DOHH2 (cell line): ENCODE data around the gene PTGFRN.

Experiments used
- H3F3A ChIP-seq: fragments of 200-600 bp; sonication (generic), shearing (Covaris generic); 2 replicates; pipeline ENCODE4 v1.6.0; 2016; ENCODE audit warnings: antibody characterized with exemption, mild to moderate bottlenecking; ENCODE audit not compliant: control insufficient read depth, insufficient read depth
- H3K27ac ChIP-seq: fragments of 200-600 bp; sonication (generic); 2 replicates; pipeline ENCODE4 v1.5.1; 2014; ENCODE audit warnings: low read depth, mild to moderate bottlenecking, low read length, moderate library complexity
- H3K27me3 ChIP-seq: fragments of 200-600 bp; sonication (generic); 2 replicates; pipeline ENCODE4 v1.6.1; 2014; ENCODE audit warnings: mild to moderate bottlenecking, low read length, mixed read lengths; ENCODE audit not compliant: control insufficient read depth
- H3K36me3 ChIP-seq: fragments of 200-600 bp; sonication (generic); 2 replicates; pipeline ENCODE4 v1.6.1; 2014; ENCODE audit warnings: mild to moderate bottlenecking, low read length, moderate library complexity, mixed read lengths; ENCODE audit not compliant: control insufficient read depth
- H3K4me1 ChIP-seq: fragments of 200-600 bp; sonication (generic); 2 replicates; pipeline ENCODE4 v1.6.1; 2014; ENCODE audit warnings: mild to moderate bottlenecking, low read length, mixed read lengths; ENCODE audit not compliant: control insufficient read depth
- H3K4me2 ChIP-seq: fragments of 200-600 bp; sonication (generic); 2 replicates; pipeline ENCODE4 v1.6.0; 2014; ENCODE audit warnings: mild to moderate bottlenecking, low read length, moderate library complexity
- H3K4me3 ChIP-seq: fragments of 200-600 bp; sonication (generic); 2 replicates; pipeline ENCODE4 v1.5.1; 2014; ENCODE audit warnings: mild to moderate bottlenecking, low read length, mixed read lengths
- H3K79me2 ChIP-seq: fragments of 200-600 bp; sonication (generic); 2 replicates; pipeline ENCODE4 v1.6.1; 2014; ENCODE audit warnings: mild to moderate bottlenecking, low read length, mixed read lengths; ENCODE audit not compliant: control insufficient read depth
- H3K9me2 ChIP-seq: fragments of 200-600 bp; sonication (generic); replicated peaks from 2 replicates; pipeline ENCODE4 v1.6.1; 2014; ENCODE audit warnings: mild to moderate bottlenecking, low read length, mixed read lengths; ENCODE audit not compliant: control insufficient read depth
- H3K9me3 ChIP-seq: fragments of 200-600 bp; sonication (generic); 2 replicates; pipeline ENCODE4 v1.6.1; 2014; ENCODE audit warnings: antibody characterized with exemption, low read length, mixed read lengths; ENCODE audit not compliant: control insufficient read depth, insufficient read depth
- H4K20me1 ChIP-seq: fragments of 200-600 bp; sonication (generic); 2 replicates; pipeline ENCODE4 v1.6.0; 2014; ENCODE audit warnings: low read depth, mild to moderate bottlenecking, antibody characterized with exemption, low read length, moderate library complexity; ENCODE audit not compliant: control insufficient read depth, insufficient read depth
- CTCF ChIP-seq: fragments of 200-600 bp; sonication (generic); IDR thresholded peaks from one replicate; pipeline ENCODE4 v1.5.1; 2014; ENCODE audit warnings: antibody characterized with exemption, mild to moderate bottlenecking, low read depth, low read length; ENCODE audit not compliant: poor library complexity, severe bottlenecking
- EZH2phosphoT487 ChIP-seq: fragments of 200-600 bp; sonication (generic); IDR thresholded peaks from 2 replicates; pipeline ENCODE4 v1.6.1; 2017; ENCODE audit warnings: borderline replicate concordance, mild to moderate bottlenecking, antibody characterized with exemption, low read length, moderate library complexity, mixed read lengths

PTGFRN gene

GRCh38 chr1:116949213-116949985 is 39.7 kb downstream of the PTGFRN start:
- H3K9me2 ChIP-seq = no peaks in the 10 kb centered on the region
- no peak overlapping the region for H3K4me2 ChIP-seq
- H3K4me1 ChIP-seq = no peaks in the 10 kb centered on the region
- H3K4me3 ChIP-seq = no peak overlapping the region
- H4K20me1 ChIP-seq = no peaks in the 10 kb centered on the region
- no peaks in the 10 kb centered on the region for H3K9me3 ChIP-seq
- no peaks in the 10 kb centered on the region for H3F3A ChIP-seq
- TF ChIP-seq EZH2phosphoT487 = no peak
- no peak for TF ChIP-seq CTCF
- no peaks in the 10 kb centered on the region for H3K79me2 ChIP-seq
- no peaks in the 10 kb centered on the region for H3K36me3 ChIP-seq
- H3K27me3 ChIP-seq = peaks cover 7% of the 10 kb centered on the region; the same call in 1 of the 2 replicates
- no peak overlapping the region for H3K27ac ChIP-seq

GRCh38 chr1:116950517-116951199 is 40.9 kb downstream of the PTGFRN start:
- Histone ChIP-seq H3K4me3 (no peak overlapping the region), H3K36me3 (no peaks in the 10 kb centered on the region), H3K9me2 (no peaks in the 10 kb centered on the region), H3K4me2 (no peak overlapping the region), H4K20me1 (no peaks in the 10 kb centered on the region), H3K27ac (no peak overlapping the region), H3K9me3 (no peaks in the 10 kb centered on the region), H3K27me3 (peaks cover 7% of the 10 kb centered on the region; the same call in 1 of the 2 replicates), H3K79me2 (no peaks in the 10 kb centered on the region), H3K4me1 (no peaks in the 10 kb centered on the region), H3F3A (no peaks in the 10 kb centered on the region)
- TF ChIP-seq CTCF = no peak
- TF ChIP-seq EZH2phosphoT487 = no peak

GRCh38 chr1:116951200-116951935 is 41.7 kb downstream of the PTGFRN start:
- no peak overlapping the region for H3K27ac ChIP-seq
- H3K4me3 ChIP-seq = no peak overlapping the region
- H3K27me3 ChIP-seq = peaks cover 3% of the 10 kb centered on the region; the same call in 1 of the 2 replicates
- no peak for TF ChIP-seq CTCF
- no peaks in the 10 kb centered on the region for H3K4me1 ChIP-seq
- no peak overlapping the region for H3K4me2 ChIP-seq
- H4K20me1 ChIP-seq = no peaks in the 10 kb centered on the region
- H3K36me3 ChIP-seq = no peaks in the 10 kb centered on the region
- no peaks in the 10 kb centered on the region for H3F3A ChIP-seq
- no peaks in the 10 kb centered on the region for H3K79me2 ChIP-seq
- H3K9me2 ChIP-seq = no peaks in the 10 kb centered on the region
- H3K9me3 ChIP-seq = no peaks in the 10 kb centered on the region
